Lung microvascular endothelial cell (primary cell): ENCODE results near the gene CACNA1C. TPM values are rescaled to one million over a fixed set of nuclear protein-coding genes. Genes with fewer than 3 reads are reported as not detected.
A peak's percentile ranks its signal among the peaks of the same experiment; 100 is the strongest.
"Not testable (repeated sequence)": the region's sequence is repeated elsewhere in the genome, so short reads cannot be mapped to it uniquely, and the experiment has no call there.

Experiments used
- DNase-seq, 2 donors: peaks; one replicate each; pipeline versions ENCODE4 v3.0.0 to v3.0.0-alpha.2; 2010; ENCODE audit warnings: low read depth in 2 of 2
- total RNA-seq: library from RNA; depleted of rRNA; stranded (reverse); fragments of >200 nt; gene quantifications from 2 replicates; pipeline ENCODE4 v1.2.1, GENCODE V29; 2014

Gene CACNA1C
- total RNA-seq, 1 donor from 2014 or later = under 0.01 TPM

GRCh38 chr12:2682296-2683251 is 629.8 kb downstream of the CACNA1C start:
- DNase-seq = peak; percentile 35 to 52

GRCh38 chr12:2683283-2684025 is 630.7 kb downstream of the CACNA1C start:
- no peak for DNase-seq

GRCh38 chr12:2684026-2684325 is 631.2 kb downstream of the CACNA1C start:
- not testable (repeated sequence) for DNase-seq

- not testable (repeated sequence) for DNase-seq
Observed at GRCh38 chr12:2685620-2686279, 633.0 kb downstream of the CACNA1C start.

GRCh38 chr12:2686280-2686646 is 633.5 kb downstream of the CACNA1C start:
- no peak for DNase-seq

- DNase-seq = no peak
Observed at GRCh38 chr12:2687058-2687457, 634.3 kb downstream of the CACNA1C start.

- no peak for DNase-seq
Observed at GRCh38 chr12:2687726-2688125, 634.9 kb downstream of the CACNA1C start.

- DNase-seq = no peak
Observed at GRCh38 chr12:2688381-2688931, 635.7 kb downstream of the CACNA1C start.

GRCh38 chr12:2689393-2689792 is 636.6 kb downstream of the CACNA1C start:
- no peak for DNase-seq

- DNase-seq = no peak
Observed at GRCh38 chr12:2689879-2690278, 637.1 kb downstream of the CACNA1C start.

- DNase-seq = no peak
Observed at GRCh38 chr12:2690348-2691005, 637.7 kb downstream of the CACNA1C start.

- DNase-seq = peak in 1 of 2 donors; percentile 27
Observed at GRCh38 chr12:2691006-2691344, 638.2 kb downstream of the CACNA1C start.

- DNase-seq = no peak
Observed at GRCh38 chr12:2691345-2692071, 638.7 kb downstream of the CACNA1C start.

GRCh38 chr12:2692080-2692479 is 639.3 kb downstream of the CACNA1C start:
- DNase-seq = no peak

GRCh38 chr12:2693244-2693860 is 640.6 kb downstream of the CACNA1C start:
- no peak for DNase-seq

- no peak for DNase-seq
Observed at GRCh38 chr12:2693980-2694610, 641.3 kb downstream of the CACNA1C start.

- no peak for DNase-seq
Observed at GRCh38 chr12:2696136-2696535, 643.3 kb downstream of the CACNA1C start.

GRCh38 chr12:2697057-2697800 is 644.4 kb downstream of the CACNA1C start:
- DNase-seq = no peak

- DNase-seq = no peak
Observed at GRCh38 chr12:2698566-2698965, 645.8 kb downstream of the CACNA1C start.
